ENCODE results near the gene CASP2. TPM values are rescaled to one million over a fixed set of nuclear protein-coding genes. Genes with fewer than 3 reads are reported as not detected.

Gene CASP2
- total and polyA plus RNA-seq, 11 donors: 5.4 to 18.3 (median 11.8) TPM

GRCh38 chr7:143283381-143283780, 4.8 kb upstream of the CASP2 start:
- intact Hi-C loops (cut with DNase I): loop anchor here in 2 of 10 donors (10.0 kb wide), 1 partner anchor 101 kb away; the partner anchor contains the start of gene ZYX (in 2 of the 2)
- DNase-seq: no peak
- Histone ChIP-seq H3K27ac (peak overlapping the region in 3 of 12 donors; percentile 8 to 31 (median 29)), H3K36me3 (no peaks in the 10 kb centered on the region), H3K9me3 (no peaks in the 10 kb centered on the region), H3K4me3 (no peak overlapping the region), H3K4me1 (peaks cover 0 to 60% (median 30%) of the 10 kb centered on the region in 12 donors), H3K27me3 (no peaks in the 10 kb centered on the region)
- no peak for TF ChIP-seq CTCF (IDR thresholded peaks at IDR 0.05)
- no peak for TF ChIP-seq POLR2A (IDR thresholded peaks at IDR 0.05)
- WGBS, 4 donors: 69 to 79% (median 78%) methylated on average over 4 of the region's 4 CpGs
- ATAC-seq: no peak

GRCh38 chr7:143284591-143285469, 3.3 kb upstream of the CASP2 start, which contains the start of gene TMEM139:
TSS of gene TMEM139 (plus strand) at chr7:143284958. CDS start at chr7:143285958, 1,000 bp downstream.
- TF ChIP-seq POLR2A (IDR thresholded peaks at IDR 0.05) (no peak), CTCF (IDR thresholded peaks at IDR 0.05) (no peak)
- H3K4me3 ChIP-seq: peak within 1 kb of the TSS in 11 of 12 donors; percentile 0 to 52 (median 41)
- 62 to 74% (median 71%) methylated on average over 19 of the region's 19 CpGs for WGBS, 4 donors
- peaks cover 0 to 3% (median 0%) of the 10 kb centered on the region in 9 donors for H3K36me3 ChIP-seq
- ATAC-seq (peak in 3 of 4 donors; percentile 27 to 43 (median 35)), DNase-seq (peak in 2 of 5 donors; percentile 38 to 45)
- no peaks in the 10 kb centered on the region for H3K9me3 ChIP-seq
- intact Hi-C loops (cut with DNase I): loop anchor here in 5 of 10 donors (5.0 to 10.0 kb wide), 3 partner anchors 38 to 100 kb away; partner anchors contain the start of gene ZYX (in 4 of the 5)
- no peaks in the 10 kb centered on the region for H3K27me3 ChIP-seq
- H3K4me1 ChIP-seq: peaks cover 0 to 56% (median 29%) of the 10 kb centered on the region in 12 donors
- H3K27ac ChIP-seq: peak within 1 kb of the TSS in 10 of 12 donors; percentile 10 to 73 (median 58)

- Histone ChIP-seq H3K9me3 (no peaks in the 10 kb centered on the region), H3K4me3 (peak overlapping the region in 9 of 12 donors; percentile 14 to 52 (median 42))
Observed at GRCh38 chr7:143285470-143285778, 2.7 kb upstream of the CASP2 start.

More at GRCh38 chr7:143285470-143285778, 2.7 kb upstream of the CASP2 start:
- H3K36me3 ChIP-seq: peaks cover 0 to 3% (median 0%) of the 10 kb centered on the region in 9 donors
- intact Hi-C loops (cut with DNase I): loop anchor here in 5 of 10 donors (5.0 to 10.0 kb wide), 3 partner anchors 38 to 99 kb away; partner anchors contain the start of gene ZYX (in 4 of the 5)
- ATAC-seq: no peak
- 36 to 55% (median 43%) methylated on average over 3 of the region's 3 CpGs for WGBS, 4 donors
- peak in 1 of 5 donors; percentile 51 for DNase-seq
- TF ChIP-seq CTCF (IDR thresholded peaks at IDR 0.05): no peak
- TF ChIP-seq POLR2A (IDR thresholded peaks at IDR 0.05): no peak
- H3K27me3 ChIP-seq: no peaks in the 10 kb centered on the region
- H3K4me1 ChIP-seq: peaks cover 0 to 56% (median 32%) of the 10 kb centered on the region in 12 donors
- H3K27ac ChIP-seq: peak overlapping the region in 10 of 12 donors; percentile 10 to 73 (median 58)

Measured in heart left ventricle (tissue), 16 donors.